Mammary microvascular endothelial cell (primary cell): ENCODE measurements around the gene P2RY10. TPM values are rescaled to one million over a fixed set of nuclear protein-coding genes. Genes with fewer than 3 reads are reported as not detected.

Source experiments
- total RNA-seq: library from RNA; depleted of rRNA; stranded (reverse); fragments of >200 nt; gene quantifications from 2 replicates; pipeline ENCODE4 v1.2.3, GENCODE V29; 2015

P2RY10 gene
- not detected in 2 replicates for total RNA-seq

GRCh38 chrX:78945186-78945912 is at the start of gene P2RY10:
Gene P2RY10 (plus strand): TSS chrX:78945391. CDS start chrX:78960521, 15,130 bp downstream.

Other genes starting within 250 kb of the P2RY10 start
- gene LPAR4, start 197.7 kb upstream of the P2RY10 start, total RNA-seq = 0.30 and 0.33 TPM in 2 replicates
- gene GPR174, start 199.3 kb downstream of the P2RY10 start, total RNA-seq = not detected in 2 replicates